HepG2 (cell line): ENCODE measurements around the gene PCDHGB7. TPM values are rescaled to one million over a fixed set of nuclear protein-coding genes. Genes with fewer than 3 reads are reported as not detected.

ENCODE experiments used
- HIVEP1 ChIP-seq: sonication (generic); formaldehyde crosslinking; IDR thresholded peaks from 2 replicates; pipeline ENCODE4 v1.4.0; 2020; ENCODE audit warnings: mild to moderate bottlenecking, missing genetic modification reagents
- PHF20 ChIP-seq: sonication (generic); formaldehyde crosslinking; IDR thresholded peaks from 2 replicates; pipeline ENCODE4 v1.5.0; 2020; ENCODE audit warnings: mild to moderate bottlenecking, missing genetic modification reagents
- RORA ChIP-seq: sonication (generic); formaldehyde crosslinking; IDR thresholded peaks from 2 replicates; pipeline ENCODE4 v1.5.0; 2020; ENCODE audit warnings: mild to moderate bottlenecking, missing genetic modification reagents, moderate library complexity
- SMC3 ChIP-seq: IDR thresholded peaks from 2 replicates; pipeline ENCODE4 v1.6.1; 2011; ENCODE audit warnings: low read length, improper control_type of control experiment
- ZBTB40 ChIP-seq, 2 experiments: fragments of 450-650 bp in 1 of 2; sonication (generic) in 1 of 2; formaldehyde crosslinking in 1 of 2; IDR thresholded peaks; 2 replicates each; pipeline versions ENCODE4 v1.6.1 to v1.8.0; 2016 to 2022; ENCODE audit warnings: antibody characterized with exemption in 1 of 2, mild to moderate bottlenecking in 1 of 2, missing genetic modification reagents in 1 of 2
- ZNF121 ChIP-seq: sonication (generic); formaldehyde crosslinking; IDR thresholded peaks from 2 replicates; pipeline ENCODE4 v1.5.0; 2020; ENCODE audit warnings: mild to moderate bottlenecking, missing genetic modification reagents
- polyA plus RNA-seq, 8 experiments: library from polyadenylated mRNA; depleted of rRNA in 3 of 8; stranded (reverse) in 7 of 8; unstranded in 1 of 8; fragments of >200 nt; fragmentation: Illumina TruSeq in 4 of 8; extraction: Trizol in 4 of 8; gene quantifications; 2 replicates each; pipeline versions ENCODE4 v1.2.1 to v1.2.3, GENCODE V29; 2011 to 2016; ENCODE audit warnings: low read depth in 4 of 8, missing spikeins in 1 of 8, mixed read lengths in 1 of 8; ENCODE audit not compliant: insufficient read depth in 1 of 8
- total RNA-seq, 5 experiments: library from RNA; depleted of rRNA; stranded (reverse); fragments of >200 nt; fragmentation: Illumina TruSeq; extraction: Trizol; gene quantifications; 2 replicates each; pipeline ENCODE4 v1.2.3, GENCODE V29; 2016; ENCODE audit warnings: low read depth in 1 of 5

Gene PCDHGB7
- total and polyA plus RNA-seq, 2 of the 13 experiments (the other 11 are each of a cell fraction or from before 2014, with no cell fraction given) = 0.08 to 0.18 TPM

- TF ChIP-seq ZBTB40 (IDR thresholded peaks at IDR 0.05) (no peak), ZBTB40 (CRISPR knock-in tag; IDR thresholded peaks at IDR 0.05) (no peak), PHF20 (no peak), SMC3 (peak; percentile 19; the same call in 1 of the 2 replicates), RORA (no peak), HIVEP1 (CRISPR knock-in tag) (no peak), ZNF121 (no peak)
These were observed 4.5 kb upstream of the PCDHGB7 start, which contains the start of gene PCDHGA10 (continued) for GRCh38 chr5:141412854-141413539.
